ENCODE data around the gene SELE.
A peak's percentile ranks its signal among the peaks of the same experiment; 100 is the strongest.
"Not testable (repeated sequence)": the region's sequence is repeated elsewhere in the genome, so short reads cannot be mapped to it uniquely, and the experiment has no call there.

Gene SELE

DNA sequence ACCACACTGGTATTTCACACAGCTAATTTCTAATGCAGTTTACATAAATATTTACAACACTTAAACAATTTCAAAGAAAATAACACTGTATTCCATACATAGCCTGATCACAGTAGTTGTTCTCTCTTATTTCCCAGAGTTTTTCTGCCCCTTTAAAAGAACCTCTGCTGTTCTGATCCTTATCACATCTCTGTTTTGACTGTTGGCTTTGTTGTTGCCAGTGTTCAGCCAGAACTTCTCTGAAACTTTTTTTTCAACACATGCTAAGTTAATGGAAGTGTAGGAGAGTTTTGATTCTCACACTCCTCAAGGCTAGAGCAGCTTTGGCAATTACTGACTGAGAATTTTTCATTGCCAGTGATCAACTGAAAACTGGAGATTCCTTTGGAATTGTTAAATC is 11.1 kb downstream of the SELE start:
- no peak for DNase-seq

DNA sequence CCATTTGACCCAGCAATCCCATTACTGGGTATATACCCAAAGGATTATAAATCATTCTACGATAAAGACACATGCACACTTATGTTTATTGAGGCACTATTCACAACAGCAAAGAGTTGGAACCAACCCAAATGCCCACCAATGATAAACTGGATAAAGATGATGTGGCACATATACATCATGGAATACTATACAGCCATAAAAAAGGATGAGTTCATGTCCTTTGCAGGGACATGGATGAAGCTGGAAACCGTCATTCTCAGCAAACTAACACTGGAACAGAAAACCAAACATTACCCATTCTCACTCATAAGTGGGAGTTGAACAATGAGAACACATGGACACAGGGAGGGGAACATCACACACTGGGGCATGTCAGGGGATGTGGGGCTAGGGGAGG is 18.8 kb downstream of the SELE start:
- DNase-seq: not testable (repeated sequence)

DNA sequence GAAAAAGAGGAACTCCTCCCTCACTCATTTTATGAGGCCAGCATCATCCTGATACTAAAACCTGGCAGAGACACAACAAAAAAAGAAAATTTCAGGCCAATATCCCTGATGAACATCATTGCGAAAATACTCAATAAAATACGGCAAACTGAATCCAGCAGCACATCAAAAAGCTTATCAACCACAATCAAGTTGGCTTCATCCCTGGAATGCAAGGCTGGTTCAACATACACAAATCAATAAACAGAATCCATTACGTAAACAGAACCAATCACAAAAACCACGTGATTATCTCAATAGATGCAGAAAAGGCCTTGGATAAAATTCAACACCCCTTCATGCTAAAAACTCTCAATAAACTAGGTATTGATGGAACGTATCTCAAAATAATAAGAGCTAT is 20.8 kb downstream of the SELE start:
- DNase-seq: not testable (repeated sequence)

DNA sequence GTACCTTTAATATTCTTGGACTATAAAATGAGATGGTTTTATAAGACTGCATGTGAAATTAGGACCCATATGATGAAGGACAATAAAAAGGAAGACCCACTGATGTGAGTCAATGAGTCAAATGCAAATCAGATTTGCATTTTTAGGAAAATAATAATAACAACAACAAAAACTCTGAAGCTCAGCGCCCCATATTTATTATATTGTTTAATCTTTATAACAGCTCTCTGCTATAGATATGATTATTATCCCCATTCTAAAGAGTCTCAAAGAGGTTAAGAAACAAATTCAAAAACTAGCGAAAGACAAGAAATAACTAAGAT is 21.6 kb downstream of the SELE start:
- no peak for DNase-seq

DNA sequence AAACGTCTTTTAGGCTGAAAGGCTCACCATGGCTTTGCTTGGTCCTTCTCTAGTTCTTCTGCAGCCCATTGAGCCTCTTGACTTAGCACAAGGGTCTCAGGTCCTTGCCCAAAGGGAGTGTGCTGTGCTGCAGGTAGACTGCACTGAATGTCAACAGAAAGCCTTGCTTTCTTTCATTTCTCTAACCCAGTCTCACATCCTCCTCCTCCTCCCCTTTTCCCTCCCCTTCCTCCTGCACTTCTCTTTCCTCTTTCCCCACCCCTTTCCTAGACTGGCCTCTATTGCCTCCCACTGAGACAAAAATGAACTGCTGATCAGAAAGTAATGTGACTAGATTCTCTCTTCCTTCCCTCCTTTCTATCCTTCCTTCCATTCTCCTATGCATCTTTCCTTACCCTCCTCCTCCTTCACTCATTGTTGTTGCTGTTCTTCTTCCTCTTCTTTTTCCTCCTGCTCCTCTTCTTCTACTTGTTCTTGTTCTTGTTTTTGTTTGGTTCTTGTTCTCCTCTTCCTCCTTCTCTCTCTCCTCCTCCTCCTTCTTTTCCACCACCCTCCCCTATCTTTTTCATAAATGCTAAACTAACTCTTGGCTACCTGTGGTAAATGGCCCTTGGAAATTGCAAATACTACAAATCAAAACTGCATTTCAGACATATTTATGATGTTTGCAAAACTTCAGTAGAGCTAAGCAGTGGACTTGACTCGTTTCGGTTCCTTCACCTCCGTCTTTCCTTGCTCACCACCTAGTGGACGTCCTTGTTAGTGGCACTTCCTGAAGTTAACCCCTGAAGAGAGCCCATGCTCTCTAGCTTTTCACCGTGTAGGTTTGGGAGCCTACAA is 22.2 kb downstream of the SELE start, which contains the start of gene SELL:
Gene SELL, minus strand, starts transcription at position 152 of the 840 bp plus-strand sequence. Its CDS starts 122 bp downstream, at position 30.
- peak; percentile 29 to 52 for DNase-seq

DNA sequence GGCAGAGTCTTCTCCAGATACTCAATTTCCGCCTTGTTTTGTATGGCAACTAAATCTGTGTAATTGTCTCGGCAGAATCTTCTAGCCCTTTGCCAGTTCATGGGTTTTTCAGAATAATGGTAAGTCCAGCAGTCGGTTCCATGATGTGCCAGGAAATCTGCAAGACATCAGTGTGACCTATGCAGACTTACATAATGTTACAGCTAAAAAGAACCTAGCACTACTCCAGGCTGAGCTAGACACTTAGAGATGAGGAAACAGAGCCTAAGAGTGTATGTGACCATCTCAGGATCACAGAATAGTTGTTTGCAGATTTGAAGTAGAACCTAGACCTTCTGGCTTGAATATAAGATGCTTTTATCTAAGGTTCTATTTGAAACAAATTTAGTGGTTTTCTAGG is 25.2 kb downstream of the SELE start:
- no peak for DNase-seq

DNA sequence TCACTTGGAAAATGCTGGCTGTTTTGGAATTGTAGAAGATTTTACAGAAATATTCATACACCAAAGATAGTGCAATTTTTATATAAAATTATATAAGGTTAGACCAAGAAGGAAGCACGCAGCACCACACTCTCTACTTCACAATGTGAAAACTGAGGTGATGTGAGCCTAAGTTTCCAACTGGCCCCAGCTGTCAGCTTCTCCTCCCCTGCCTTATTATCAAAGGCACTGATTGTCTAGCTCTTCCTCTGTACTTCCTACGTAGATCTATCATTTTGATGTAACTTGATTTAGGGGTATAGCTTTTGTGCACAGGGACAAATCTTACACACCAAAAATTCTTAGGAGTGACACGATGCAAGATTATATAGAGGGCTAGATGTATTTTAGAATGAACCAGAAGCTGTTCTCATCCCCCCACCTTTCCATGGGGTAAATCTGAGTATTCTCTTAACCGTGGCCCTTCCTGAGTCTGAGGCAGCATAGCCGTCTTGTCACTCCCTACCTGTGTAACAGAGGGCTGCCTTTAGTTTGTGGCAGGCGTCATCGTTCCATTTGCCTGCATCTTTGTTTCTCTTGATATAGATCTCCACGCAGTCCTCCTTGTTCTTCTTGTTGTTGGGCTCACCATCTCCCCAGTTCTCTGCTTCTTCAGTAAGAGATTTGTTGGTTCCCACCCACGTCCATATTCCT is 25.8 kb downstream of the SELE start:
- DNase-seq: no peak

DNA sequence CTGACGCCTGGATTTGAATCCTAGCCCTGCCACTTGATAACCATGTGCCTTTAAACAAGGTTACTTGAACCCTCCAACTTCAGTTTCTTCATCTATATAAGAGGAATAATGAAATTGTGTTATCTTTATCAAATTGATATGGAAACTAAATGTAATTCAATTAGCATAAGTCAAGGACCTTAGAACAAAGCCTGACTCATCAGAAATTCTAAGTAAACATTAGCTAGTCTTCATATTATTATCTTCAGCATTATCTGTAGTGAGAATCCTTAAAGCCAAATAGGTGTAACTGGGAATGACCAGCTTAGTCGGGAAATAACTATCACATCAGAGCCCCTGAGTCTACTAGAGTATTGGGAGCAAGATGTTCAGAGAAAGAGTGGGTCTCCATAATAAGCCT is 29.1 kb downstream of the SELE start:
- DNase-seq: no peak

DNA sequence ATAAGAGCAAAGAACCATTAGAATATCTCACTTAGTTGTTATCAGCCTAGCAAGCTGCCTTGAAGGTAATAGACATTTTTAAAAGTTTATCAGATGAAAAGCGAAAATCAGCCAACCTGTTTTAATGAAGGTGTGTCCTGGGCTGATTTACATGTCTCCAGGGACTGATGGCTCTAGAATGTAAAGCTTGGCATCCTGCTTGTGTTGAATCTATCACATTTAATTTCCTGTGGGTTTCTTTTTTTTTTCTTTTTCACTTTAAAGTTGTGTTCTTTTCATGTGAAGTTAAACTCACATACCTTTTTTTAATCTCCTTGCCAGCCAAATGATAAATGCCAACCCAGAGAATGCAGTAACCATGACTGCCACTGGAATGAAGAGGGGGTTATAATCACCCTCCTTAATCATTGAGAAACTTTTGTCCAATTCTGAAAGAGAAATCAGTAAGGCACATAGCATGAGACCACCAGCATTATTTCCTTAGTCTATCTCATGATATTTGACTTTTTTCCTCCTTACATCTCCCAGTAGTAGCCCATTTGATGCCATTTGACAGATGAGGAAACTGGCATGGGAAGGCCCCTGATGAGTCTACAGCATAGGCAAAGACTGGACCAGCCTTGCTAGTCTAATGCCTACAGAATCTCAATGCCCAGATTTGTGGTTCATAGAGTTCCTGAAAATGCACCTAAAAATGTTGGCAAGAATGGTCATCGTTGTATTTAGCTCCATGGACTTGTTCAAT is 32.4 kb downstream of the SELE start:
- no peak for DNase-seq

DNA sequence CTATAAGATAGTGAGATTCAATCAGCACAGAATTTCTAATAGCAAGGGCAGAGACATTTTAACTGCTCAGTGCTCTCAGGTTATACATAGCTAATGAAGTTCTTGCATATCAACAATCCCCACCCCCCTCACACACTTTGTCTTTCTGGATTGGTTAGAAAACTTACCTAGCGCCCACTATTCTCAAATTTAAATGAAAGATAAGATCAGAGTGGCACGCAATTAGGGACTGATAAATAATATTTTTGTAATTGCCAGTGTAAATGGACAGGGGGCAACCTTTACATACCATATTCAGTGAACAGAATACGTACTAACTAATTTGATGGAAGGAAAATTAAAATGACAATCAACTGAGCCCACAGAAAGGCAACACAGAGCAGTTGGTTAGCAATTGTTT is 34.2 kb downstream of the SELE start:
- DNase-seq: no peak

DNA sequence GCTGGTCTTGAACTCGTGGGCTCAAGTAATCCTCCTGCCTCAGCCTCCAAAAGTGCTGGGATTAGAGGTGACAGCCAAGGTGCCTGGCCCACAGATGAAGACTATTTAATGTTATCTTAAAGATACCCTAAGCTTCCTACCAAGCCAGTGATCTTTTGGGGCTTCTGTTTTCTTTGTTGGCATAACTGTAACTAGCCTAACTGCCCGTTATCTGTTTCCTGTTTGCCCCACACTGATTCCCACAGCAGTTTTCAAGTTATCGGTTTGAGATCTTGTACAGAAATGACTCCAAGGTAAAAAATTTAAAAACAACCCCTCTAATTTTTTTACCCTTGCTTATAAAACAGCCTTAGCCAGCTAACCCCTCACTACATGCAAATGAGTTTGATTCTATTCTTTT is 34.9 kb downstream of the SELE start:
- DNase-seq: no peak

DNA sequence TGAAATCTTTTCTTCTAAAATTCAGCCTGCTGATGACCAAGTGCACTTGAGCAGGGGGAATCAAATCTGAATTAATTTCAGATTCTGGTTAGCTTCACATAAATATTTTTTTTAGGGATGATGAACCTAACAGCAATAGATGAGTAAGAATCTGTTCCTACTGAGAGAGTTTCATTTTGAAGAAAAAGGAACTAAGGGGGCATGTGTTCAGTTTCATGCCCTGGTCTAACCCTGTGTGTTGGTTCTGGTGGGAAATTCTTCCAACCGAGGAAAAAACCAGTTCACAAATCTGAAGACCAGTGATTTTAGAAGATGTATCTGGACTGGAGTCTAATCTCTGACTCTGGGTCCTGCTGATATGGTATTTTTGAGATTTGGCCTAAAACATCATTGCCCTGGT is 36.1 kb downstream of the SELE start:
- DNase-seq: no peak

DNA sequence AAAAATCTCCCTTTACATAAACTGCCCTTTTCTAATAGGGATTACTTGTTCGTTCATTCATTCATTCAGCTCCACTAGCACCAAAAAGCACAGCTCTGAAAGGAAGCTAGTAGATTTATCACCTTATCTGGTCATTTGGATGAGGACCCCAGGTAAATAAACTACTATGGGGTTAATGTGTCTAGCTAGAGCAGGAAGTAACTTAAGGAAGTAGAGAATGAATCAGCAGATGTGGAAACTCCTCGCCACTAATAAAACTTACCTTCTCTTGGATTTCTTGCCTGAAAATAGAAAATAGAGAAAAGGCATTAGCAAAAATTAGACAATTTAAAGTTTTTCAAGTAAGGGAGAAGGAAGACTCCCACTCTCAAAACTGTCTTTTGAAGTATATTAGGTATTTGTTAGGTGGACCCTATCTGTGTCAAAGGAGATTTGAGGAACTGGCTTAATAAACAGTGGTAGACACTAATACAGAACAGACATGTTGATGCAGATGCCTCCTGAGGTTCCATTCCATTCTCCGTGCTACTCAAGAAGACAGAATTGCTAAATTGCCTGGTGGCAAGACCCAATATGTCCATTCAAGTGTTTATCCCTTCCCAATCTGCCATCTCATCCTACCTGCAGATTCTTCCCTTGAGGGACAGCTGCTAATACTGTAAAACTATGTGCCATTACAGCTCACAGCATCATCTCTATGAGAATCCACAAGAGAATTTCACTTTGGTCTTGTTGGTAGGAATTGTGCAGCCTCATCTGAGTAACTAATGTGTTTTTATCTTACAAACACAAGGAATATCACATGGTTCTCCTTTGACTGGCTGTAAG is 37.4 kb downstream of the SELE start:
- DNase-seq: no peak

DNA sequence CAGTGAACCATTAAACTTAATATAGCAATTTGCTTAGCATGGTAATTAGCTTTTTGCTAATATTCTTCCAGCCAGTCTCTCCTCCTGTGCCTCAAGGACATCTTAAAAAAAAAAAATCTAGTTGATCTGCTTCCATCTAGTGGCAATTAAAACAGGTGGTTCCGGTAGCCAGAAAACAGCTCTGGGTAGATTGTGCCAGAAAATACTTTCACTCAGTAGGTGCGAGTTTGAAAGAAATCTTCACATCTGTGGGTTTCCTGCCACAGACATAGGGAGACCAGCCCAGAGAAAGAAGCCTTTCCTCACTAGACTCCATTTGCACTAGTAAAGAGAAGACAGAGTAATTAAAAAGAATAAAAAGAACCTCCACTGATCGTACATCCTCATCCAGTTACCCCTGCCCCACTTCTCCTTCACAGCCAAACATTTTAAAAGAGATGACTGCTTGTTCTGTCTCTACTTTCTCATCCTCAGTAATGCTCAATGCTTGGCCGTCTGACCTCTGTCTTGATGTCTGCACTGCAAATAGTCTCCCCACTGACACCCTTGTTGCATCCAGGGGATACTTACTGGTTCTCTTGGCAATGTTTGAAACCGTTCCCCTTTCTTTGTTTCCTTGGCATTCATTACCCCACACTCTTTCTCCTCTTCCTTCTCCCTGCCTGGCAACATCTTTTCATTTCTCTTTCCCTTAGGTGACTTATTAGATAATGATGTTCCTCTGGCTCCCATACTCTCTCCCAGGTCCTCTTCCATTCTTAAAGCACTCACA is 39.4 kb downstream of the SELE start:
- DNase-seq: no peak

DNA sequence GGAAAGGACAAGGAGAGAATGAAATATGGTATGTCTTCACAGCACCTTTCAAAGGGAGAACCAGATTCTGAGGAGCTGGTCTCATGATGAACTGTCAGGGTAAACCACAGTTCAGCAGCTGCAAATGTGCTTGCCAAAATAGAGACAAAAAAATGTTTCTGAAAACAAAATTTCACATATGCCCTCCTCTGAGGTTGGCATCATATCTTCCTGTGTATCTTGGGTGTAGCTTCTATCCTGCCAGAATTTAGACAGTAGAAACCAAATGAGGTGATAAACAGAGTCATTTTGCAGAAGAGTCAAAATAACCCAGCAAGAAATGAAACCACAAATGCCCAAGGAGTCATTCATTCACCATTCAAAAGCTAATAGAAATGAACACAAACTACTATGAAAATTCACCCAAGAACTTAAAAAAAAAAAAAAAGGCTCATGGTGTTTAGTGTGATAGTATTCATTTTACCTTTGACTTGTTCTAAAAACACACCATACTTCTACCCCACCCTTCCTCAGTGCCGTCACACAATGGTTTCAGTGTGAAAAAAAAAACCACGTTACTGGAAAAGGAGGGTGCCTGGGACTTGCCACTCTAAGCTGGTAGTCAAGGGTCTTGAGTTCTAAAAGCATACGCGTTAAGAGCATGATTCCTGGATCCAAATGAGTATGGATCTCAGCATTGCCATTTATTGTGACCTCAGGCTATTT is 41.0 kb downstream of the SELE start:
- no peak for DNase-seq

DNA sequence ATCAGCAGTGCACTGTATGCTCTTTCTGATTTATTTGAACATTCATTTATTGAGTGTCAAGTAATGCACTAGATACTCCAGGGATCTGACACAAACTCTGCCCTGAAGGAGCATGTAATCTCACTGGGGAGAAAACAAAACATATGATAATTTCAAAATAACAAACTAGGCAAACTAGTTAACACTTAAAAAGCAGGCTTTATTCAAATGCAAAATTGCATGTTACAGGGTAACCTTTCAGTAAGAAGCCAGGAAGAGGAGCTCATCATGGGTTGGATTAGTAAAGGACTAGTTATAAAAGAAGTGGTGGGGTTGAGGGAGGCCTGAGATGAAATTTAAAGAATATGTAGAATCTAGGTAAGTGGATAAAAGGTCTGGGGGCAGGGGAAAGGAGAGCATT is 43.4 kb downstream of the SELE start:
- no peak for DNase-seq

DNA sequence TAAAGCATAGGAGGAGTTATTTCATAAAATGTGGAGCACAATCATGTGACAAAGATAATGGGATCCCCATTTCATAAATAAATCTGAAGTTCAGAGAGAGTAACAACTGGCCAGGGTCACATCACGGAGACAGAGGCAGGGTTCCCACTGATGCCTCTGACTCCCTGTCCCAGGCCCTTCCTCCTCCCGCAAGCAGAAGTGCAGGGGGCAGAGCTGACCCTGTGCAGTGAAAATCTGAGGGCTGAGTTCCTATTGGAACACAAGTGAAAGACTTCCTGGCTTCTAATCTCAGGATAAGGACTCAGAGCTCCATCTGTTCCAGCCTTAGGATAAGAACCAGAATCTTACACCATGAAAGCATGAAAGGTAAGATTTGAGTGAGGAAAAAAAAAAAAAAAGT is 44.5 kb downstream of the SELE start:
- DNase-seq: no peak

DNA sequence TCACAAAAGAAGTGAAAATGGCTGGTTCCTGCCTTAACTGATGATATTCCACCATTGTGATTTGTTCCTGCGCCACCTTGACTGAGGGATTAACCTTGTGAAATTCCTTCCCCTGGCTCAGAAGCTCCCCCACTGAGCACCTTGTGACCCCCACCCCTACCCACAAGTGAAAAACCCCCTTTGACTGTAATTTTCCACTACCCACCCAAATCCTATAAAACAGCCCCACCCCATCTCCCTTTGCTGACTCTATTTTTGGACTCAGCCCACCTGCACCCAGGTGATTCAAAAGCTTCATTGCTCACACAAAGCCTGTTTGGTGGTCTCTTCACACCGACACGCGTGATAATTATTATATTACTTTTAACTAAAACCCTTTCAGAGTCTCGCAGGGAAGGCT is 45.5 kb downstream of the SELE start:
- DNase-seq: not testable (repeated sequence)

DNA sequence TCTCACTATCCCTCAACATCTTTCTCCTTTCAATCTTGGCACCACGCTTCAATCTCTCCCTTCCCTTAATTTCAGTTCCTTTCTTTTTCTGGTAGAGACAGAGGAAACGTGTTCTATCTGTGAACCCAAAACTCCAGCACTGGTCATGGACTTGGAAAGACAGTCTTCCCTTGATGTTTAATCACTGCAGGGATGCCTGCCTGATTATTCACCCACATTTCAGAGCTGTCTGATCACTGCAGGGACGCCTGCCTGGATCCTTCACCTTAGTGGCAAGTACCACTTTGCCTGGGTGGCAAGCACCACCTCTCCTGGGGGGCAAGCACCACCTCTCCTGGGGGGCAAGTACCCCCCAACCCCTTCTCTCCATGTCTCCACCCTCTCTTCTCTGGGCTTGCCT is 50.2 kb downstream of the SELE start:
- no peak for DNase-seq

DNA sequence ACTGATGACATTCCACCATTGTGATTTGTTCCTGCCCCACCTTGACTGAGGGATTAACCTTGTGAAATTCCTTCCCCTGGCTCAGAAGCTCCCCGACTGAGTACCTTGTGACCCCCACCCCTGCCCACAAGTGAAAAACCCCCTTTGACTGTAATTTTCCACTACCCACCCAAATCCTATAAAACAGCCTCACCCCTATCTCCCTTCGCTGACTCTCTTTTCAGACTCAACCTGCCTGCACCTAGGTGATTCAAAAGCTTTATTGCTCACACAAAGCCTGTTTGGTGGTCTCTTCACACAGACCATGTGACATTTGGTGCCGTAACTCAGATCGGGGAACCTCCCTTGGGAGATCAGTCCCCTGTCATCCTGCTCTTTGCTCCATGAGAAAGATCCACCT is 50.7 kb downstream of the SELE start:
- DNase-seq: not testable (repeated sequence)

DNA sequence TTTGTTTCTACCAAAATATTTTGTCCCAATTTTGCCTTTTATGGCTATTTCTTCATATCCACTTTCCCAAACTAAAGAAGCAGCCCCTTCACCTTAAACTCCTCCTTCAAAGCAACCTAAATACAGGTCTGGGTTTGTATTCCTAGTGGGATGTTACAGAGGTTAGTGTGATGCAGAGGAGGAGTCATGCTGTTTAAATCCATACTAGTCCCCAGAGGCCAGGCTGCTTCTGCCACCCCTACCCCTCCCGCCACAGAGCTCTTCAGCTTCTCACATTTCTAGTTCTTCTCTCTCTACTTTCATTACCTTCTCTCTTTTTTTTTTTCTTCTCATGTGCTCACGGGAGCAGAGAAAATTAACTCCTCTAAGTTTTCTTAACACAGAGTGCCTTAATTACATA is 51.8 kb downstream of the SELE start:
- no peak for DNase-seq

DNA sequence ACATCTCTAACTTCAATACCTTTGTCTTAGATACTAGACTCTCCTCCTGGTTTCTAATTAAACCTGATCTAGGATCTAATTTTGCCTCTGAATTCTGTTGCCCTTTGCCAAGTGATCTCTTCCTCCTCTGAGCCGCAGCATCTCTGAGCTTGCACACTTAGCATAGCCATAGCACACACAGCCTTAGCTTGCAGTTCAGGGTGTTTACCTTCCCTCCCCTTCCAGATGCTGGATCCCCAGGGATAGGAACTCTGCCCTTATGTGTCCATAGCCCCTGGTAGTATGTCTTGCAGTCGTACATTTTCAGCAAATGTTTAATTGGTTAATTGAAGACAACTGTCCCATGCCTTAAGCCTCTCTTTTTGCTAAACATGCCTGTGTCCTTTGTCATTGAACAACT is 52.7 kb downstream of the SELE start:
- DNase-seq: no peak

Measured in SHP77 (cell line).